KG1 (cell line): Measurements from ENCODE around the gene OR6A2.
A peak's percentile ranks its signal among the peaks of the same experiment; 100 is the strongest.
"Not testable (repeated sequence)": the region's sequence is repeated elsewhere in the genome, so short reads cannot be mapped to it uniquely, and the experiment has no call there.

Experiments used
- DNase-seq: peaks from one replicate; lab custom pipeline; 2025; lab: John Stamatoyannopoulos, UW

OR6A2 gene

DNA sequence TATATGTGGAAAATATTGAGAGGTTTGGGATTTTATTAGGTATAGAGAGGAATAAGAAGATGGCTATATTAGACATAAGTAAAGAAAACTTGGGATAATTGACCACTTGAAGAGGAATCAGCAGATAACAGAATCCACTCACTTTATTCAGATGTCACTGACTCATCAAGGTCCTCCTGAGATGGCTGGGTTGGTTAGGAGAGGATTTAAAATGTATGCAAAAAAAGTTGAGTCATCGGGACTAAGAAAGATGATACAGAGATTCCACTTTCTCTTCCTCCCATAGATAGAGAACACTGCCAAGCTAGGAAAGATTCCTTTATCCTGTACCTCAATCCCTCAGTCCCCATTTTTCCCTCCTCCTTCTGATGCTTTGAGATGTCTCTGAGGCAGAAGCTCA is at the start of gene OR6A2:
OR6A2 (minus strand) TSS at position 288 of the 400 bp plus-strand sequence. CDS start 3,981 bp downstream, outside the sequence.
- DNase-seq: no peak

GRCh38 chr11:6845383-6845782 is 45.9 kb upstream of the OR6A2 start, which contains the start of gene OR10A5:
OR10A5 (plus strand) TSS chr11:6845683; CDS start chr11:6845683, 0 bp downstream.
- DNase-seq: no peak

DNA sequence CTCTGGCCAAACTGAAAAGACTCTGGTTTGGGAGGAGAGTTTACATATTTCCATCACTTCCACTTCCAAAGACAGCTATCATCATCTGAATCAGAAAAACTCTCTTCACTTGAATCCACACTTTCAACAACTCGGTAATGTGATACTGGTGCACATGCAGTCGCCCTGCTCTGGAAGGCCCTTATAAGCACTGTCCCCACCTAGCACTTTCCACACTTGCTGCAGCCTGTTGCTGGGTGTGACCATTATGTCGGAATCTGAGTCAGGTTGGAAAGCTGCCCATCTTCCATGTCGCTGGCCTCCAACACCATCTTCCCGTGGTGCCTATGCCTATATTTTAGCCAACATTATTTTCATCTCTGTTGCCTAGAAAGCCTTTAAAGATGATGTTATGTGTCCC is 44.9 kb upstream of the OR6A2 start:
- no peak for DNase-seq

DNA sequence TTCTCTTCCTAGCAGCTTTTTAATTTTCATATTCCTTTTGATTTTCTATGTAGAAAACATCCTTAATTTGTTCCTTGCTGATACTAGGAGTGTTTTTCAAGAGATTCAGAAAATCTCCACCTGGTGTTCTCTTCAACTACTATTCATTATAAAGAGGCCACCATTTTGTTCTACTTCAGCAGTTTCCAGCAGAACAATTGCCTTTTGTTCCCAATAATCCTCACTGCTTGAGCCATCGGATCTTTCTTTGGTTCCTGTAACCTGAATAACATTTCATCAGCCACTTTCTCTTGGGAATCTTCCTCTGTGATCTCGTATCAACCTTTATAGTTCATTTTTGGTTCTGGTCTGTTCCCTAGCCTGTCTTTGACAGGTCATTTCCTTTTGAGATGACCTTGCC is 44.2 kb upstream of the OR6A2 start:
- DNase-seq: no peak

GRCh38 chr11:6841694-6842093 is 42.2 kb upstream of the OR6A2 start:
- no peak for DNase-seq

DNA sequence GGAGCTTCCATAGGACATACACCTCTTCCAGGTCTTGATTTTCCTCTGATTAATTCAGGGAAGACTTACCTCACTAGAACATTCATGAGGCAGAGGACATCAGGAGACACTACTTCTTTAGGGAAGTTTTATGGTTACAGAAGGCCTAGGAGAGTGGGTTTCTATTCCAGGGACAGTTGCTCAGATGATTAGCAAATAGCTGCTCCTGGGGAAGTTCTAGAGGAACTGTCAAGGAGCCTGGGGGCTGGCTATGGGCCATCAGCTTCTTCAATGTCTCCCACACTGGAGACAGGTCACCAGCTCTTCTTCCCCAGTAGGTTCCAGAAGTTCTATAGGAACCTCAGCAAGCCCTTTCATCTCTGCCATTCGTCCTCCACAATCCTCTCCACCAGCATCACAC is 34.5 kb upstream of the OR6A2 start:
- no peak for DNase-seq

DNA sequence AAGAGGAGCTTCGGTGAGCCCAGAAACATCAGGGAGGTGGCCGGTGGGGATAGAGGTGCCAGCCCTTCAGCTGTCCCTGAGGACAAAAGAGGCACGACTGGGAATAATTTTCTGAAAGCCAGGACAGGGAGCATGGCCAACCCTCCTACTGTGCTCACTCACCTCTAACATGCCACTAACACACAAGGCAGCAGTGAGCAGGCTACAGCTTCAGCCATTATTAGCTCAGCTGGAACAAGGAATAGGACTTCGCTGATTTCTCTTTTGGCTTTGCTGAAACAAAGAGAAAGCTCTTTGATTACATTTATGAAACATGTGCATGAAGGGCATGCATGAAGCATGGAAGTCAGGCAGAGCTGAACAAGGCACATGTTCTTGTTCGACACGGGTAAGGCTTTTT is 33.9 kb upstream of the OR6A2 start:
- DNase-seq: no peak

GRCh38 chr11:6828103-6828502 is 28.6 kb upstream of the OR6A2 start:
- no peak for DNase-seq

DNA sequence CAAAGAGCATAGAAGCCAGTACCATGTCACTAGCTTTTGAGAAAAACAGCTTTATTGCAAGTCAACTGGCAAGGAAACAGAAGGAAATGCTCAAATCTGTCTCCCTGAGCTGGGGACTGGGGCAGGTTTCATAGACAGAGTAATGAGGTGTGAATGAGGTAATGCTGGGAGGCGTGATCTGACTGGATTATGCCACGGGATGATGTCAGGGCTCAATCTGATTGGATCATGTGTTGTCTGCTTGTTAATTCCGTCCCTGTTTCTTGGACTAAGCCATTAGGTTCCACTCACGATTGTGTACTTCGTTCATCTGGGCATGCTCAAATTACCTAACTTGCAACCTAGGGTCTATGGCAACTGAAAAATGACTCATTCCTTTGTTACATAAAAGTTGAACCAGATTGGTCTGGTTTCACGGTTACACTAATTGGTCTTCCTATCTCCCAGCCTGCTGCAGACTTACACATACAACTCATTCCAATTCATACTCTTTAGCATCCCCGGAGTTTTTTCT is 25.8 kb upstream of the OR6A2 start:
- DNase-seq: no peak

- no peak for DNase-seq
These were observed 24.8 kb upstream of the OR6A2 start for GRCh38 chr11:6824136-6824823.

- DNase-seq: no peak
These were observed 19.5 kb upstream of the OR6A2 start for GRCh38 chr11:6818967-6819366.

DNA sequence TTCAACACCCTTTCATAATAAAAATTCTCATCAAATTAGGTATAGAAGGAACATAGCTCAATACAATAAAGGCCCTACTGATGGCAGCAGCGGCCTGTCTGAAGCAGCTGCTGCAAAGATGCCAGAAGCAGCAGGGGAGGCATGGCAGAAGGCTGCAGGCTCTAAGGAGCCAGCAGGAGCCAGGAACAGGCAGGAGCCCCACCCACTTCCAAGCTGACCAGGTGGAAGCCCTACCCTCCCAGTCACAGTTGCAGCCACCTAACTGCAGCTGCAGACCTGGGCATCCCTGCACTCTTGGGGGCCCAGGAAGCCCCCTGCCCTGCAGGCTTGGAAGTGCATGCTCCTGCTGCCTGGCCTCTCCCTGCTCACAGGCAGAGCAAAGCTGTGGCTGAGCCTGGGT is 18.2 kb upstream of the OR6A2 start:
- DNase-seq: no peak

- DNase-seq: no peak
These were observed 14.2 kb upstream of the OR6A2 start for GRCh38 chr11:6813656-6814055.

DNA sequence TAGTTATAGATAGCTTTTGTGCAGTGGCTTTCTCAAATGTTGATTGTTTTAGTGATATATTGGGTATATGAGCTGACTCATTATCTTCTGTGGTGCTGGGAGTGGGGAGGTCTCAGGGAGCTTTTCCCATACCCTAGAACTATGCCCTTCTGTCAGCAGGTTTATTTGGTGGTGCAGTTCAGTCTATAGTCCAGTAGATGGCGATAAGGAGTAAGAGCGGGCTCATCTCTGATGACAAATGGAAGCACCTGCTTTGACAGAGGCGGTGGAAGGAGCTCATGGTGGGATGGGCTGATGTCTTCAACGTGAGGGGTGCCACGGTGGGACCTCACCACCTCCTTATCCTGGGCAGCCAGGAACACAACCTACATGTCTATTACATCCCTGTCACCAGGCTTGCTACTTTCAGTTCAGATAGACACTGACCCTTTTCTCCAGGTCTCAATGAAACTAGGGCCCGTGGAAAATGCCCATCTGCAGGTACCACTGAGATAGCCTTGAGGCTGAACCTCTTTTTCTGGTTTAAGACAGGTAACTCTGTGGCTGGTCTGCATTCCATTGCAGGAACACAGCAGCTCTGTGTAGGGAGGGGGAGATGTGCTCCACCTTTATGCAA is 13.0 kb upstream of the OR6A2 start:
- DNase-seq: peak; percentile 6

GRCh38 chr11:6801075-6801474 is 1.6 kb upstream of the OR6A2 start:
- not testable (repeated sequence) for DNase-seq

GRCh38 chr11:6794639-6795038 is 4.8 kb downstream of the OR6A2 start:
- no peak for DNase-seq

- no peak for DNase-seq
These were observed 8.9 kb downstream of the OR6A2 start for GRCh38 chr11:6790546-6790945.

DNA sequence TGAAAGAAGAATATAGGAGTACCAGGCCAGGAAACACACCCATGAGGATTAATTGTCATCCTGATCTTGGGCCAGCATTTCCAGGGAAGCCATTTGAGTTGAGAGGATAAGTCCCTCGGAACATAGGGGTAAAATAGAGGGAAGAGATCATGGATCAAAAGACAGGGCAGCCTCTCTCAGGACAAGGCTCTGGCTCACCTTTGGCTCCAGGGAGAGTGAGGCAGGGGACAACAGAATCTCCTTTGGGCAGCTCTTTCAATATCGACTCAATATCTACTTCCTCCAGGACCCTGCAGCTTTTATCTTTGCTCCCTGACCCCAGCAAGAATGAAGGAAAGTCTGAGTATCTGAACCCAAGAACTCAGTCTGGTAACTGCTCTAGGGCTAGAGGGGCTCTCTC is 16.8 kb downstream of the OR6A2 start, which contains the start of gene OR2AG1:
OR2AG1 (plus strand) TSS at position 301 of the 400 bp plus-strand sequence. CDS start 2,018 bp downstream, outside the sequence.
- DNase-seq: no peak

GRCh38 chr11:6780829-6781228 is 18.7 kb downstream of the OR6A2 start:
- no peak for DNase-seq

DNA sequence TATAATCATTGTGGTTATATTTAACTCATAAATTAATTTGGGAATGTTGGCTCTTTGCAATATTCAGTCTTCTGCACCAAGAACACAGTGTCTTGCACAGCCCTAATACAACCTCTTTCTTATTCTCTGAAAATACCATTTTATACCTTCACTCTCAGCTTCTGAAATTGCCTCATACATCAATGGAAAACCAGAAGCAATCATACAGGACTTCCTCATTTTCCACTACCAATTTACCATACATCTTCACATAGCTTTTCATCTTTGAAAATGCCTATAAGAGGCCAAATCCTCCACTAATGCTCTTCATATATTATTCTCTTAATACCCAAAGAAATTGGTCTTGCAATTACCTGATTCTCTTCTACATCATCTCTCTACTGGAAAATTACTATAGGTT is 21.0 kb downstream of the OR6A2 start:
- no peak for DNase-seq

DNA sequence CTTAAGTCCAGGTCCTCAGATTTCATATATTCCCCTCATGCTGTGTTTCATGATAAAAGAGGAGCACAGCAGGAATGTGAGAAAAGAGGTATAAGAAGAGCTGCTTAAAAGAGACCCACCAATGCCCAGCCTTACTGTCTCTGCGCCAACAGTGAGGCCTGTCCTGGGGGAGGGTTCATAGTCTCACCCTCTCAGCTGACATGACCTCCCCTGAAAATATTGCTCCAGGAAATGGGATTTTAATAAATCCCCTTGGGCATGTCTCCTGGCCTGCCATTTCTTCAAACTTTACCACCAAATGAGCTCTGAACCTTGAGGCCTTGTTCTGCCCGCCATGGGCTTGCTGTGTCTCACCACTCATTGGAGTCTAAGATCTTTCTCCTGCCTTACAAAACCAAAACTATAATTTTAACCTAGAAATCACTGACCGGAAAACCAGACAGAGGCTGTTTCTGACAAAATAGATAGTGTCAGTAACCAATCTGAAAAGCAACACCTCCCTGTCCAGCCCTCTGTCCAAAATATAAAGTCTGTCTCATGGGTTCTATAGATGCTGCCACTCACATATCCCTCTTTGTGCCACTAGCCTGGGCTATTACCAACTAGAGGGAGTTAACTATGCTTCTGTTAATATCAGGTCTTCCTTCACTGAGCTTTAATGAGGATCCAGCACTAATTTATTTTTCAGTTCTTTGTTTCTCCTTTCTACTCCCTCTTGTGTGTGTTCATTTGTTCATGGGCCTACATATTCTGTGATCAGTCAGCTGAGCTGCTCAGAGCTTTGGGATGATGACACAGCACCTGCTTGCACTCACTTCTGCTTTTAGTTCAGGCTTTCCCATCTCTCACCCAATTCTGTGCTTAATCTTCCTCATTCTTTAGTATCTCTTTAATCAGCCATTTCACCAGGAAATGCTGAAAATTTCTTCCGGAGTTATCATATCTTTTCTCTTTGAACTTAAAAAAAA is 27.3 kb downstream of the OR6A2 start, which contains the start of gene OR2AG2:
OR2AG2 (minus strand) TSS at position 51 of the 968 bp plus-strand sequence. CDS start 3,019 bp downstream, outside the sequence.
- DNase-seq: no peak

DNA sequence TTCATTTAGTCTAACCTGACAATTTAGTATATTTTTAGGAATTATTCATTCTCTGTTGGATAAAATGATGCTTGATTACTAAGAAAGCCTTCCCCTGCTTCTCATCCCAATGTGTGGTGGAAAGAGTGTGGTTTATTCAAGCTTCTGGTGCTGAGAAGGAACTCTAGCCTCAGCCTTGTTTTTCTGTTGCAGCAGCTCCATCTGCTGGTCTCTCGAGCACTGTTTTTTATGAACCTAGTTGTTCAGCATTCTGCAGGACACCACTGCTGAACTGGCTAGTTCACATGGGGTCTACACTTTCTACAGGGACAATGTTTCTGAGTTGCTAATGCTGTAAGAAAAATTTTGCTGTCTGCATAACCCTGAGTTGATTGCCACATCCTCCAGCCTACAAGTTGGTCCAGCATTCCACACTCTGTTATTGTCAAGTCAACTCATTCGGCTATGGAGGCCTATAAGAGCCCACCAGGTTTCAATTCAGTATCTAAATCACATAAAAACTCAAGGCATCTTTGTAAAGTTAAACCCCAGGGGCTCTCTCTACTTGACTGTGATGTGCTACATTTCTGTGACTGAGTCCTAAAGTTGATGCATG is 42.0 kb downstream of the OR6A2 start:
- DNase-seq: peak; percentile 62
